Caco-2 (cell line): ENCODE measurements around the gene RNF223. TPM values are rescaled to one million over a fixed set of nuclear protein-coding genes. Genes with fewer than 3 reads are reported as not detected.

Experiments used
- BruUV-seq: library from RNA; stranded (reverse); fragments of 400-500 nt; replicated peaks from 2 replicates; lab custom pipeline; 2021; lab: Mats Ljungman, UMichigan
- CTCF ChIA-PET: fragments of 300-600 bp; sonication (Branson Sonifier 250); formaldehyde crosslinking; loops from one replicate; lab custom pipeline; 2022; ENCODE audit warnings: antibody characterized with exemption; lab: Charles Lee
- POLR2A ChIA-PET: fragments of 300-600 bp; sonication (Branson Sonifier 250); formaldehyde crosslinking; loops from one replicate; lab custom pipeline; 2022; ENCODE audit warnings: antibody characterized with exemption; lab: Charles Lee
- DNase-seq, 2 experiments: peaks; one replicate each; pipeline versions ENCODE4 v3.0.0 to v3.0.0-alpha.2; 2020 to 2022
- H3K27me3 ChIP-seq: replicated peaks from 2 replicates; pipeline ENCODE4 v1.6.0; 2011; ENCODE audit warnings: low read length; ENCODE audit not compliant: control insufficient read depth, insufficient read depth
- H3K36me3 ChIP-seq: 2 replicates; pipeline ENCODE4 v1.5.1; 2011; ENCODE audit warnings: low read length; ENCODE audit not compliant: control insufficient read depth, insufficient read depth
- H3K4me1 ChIP-seq: fragments of 250-450 bp; sonication (Bioruptor Pico); 2 replicates; pipeline ENCODE4 v1.5.1; 2020; ENCODE audit warnings: mild to moderate bottlenecking
- H3K4me3 ChIP-seq: 2 replicates; pipeline ENCODE4 v1.5.1; 2011; ENCODE audit warnings: low read depth, mild to moderate bottlenecking, control low read depth, low read length
- H3K9me3 ChIP-seq: fragments of 250-450 bp; sonication (Bioruptor Pico); 2 replicates; pipeline ENCODE4 v1.5.1; 2020; ENCODE audit warnings: mild to moderate bottlenecking, moderate library complexity
- H3K27ac Mint-ChIP-seq: one replicate; pipeline ENCODE4 v1.8.0; 2022; ENCODE audit warnings: mixed read lengths; ENCODE audit not compliant: unreplicated experiment
- H3K27me3 Mint-ChIP-seq: one replicate; pipeline ENCODE4 v1.8.0; 2022; ENCODE audit warnings: mixed read lengths; ENCODE audit not compliant: insufficient read depth, unreplicated experiment
- H3K36me3 Mint-ChIP-seq: one replicate; pipeline ENCODE4 v1.8.0; 2022; ENCODE audit warnings: mild to moderate bottlenecking, mixed read lengths; ENCODE audit not compliant: insufficient read depth, unreplicated experiment
- H3K4me1 Mint-ChIP-seq: one replicate; pipeline ENCODE4 v1.8.0; 2022; ENCODE audit warnings: low read depth, mixed read lengths; ENCODE audit not compliant: unreplicated experiment
- H3K4me3 Mint-ChIP-seq: one replicate; pipeline ENCODE4 v1.8.0; 2022; ENCODE audit warnings: mild to moderate bottlenecking, moderate library complexity, mixed read lengths; ENCODE audit not compliant: unreplicated experiment
- H3K9me3 Mint-ChIP-seq: one replicate; pipeline ENCODE4 v1.8.0; 2022; ENCODE audit warnings: mixed read lengths; ENCODE audit not compliant: unreplicated experiment
- intact Hi-C: fragments of 100-400 bp; cut with micrococcal nuclease; formaldehyde crosslinking; loops from one replicate; pipeline ENCODE4 v1.10.0; 2022; ENCODE audit not compliant: unreplicated experiment
- total RNA-seq: library from RNA; stranded (reverse); gene quantifications from 2 replicates; pipeline ENCODE4 v1.2.3, GENCODE V29; 2022
- TF ChIP-seq, protein P1 (sequence below), 2 experiments: fragments of 200-600 bp in 1 of 2; IDR thresholded peaks; 1 replicate in 1 of 2; 2 replicates in 1 of 2; pipeline versions ENCODE4 v1.5.1 to v1.8.0; 2011 to 2022; ENCODE audit warnings: antibody characterized with exemption in 1 of 2, control low read depth in 1 of 2, inconsistent platforms in 1 of 2, low read depth in 1 of 2, low read length in 1 of 2, mild to moderate bottlenecking in 1 of 2, moderate library complexity in 1 of 2; ENCODE audit not compliant: insufficient read depth in 1 of 2, severe bottlenecking in 1 of 2, unreplicated experiment in 1 of 2

The RNF223 gene
- total RNA-seq, 1 experiment from 2014 or later = 0.57 TPM

GRCh38 chr1:1085171-1085841 is 11.2 kb upstream of the RNF223 start:
- Mint-ChIP-seq H3K36me3 (peaks cover 27% of the 10 kb centered on the region), H3K4me1 (no peaks in the 10 kb centered on the region), H3K9me3 (no peaks in the 10 kb centered on the region), H3K27me3 (no peaks in the 10 kb centered on the region), H3K27ac (no peak overlapping the region), H3K4me3 (no peak overlapping the region)
- Histone ChIP-seq H3K36me3 (no peaks in the 10 kb centered on the region), H3K27me3 (no peaks in the 10 kb centered on the region), H3K4me1 (no peaks in the 10 kb centered on the region), H3K9me3 (no peaks in the 10 kb centered on the region), H3K4me3 (no peak overlapping the region)
- BruUV-seq = no TSS peak
- peak in 1 of 2 experiments; percentile 21 for DNase-seq
- TF ChIP-seq, protein P1, sequence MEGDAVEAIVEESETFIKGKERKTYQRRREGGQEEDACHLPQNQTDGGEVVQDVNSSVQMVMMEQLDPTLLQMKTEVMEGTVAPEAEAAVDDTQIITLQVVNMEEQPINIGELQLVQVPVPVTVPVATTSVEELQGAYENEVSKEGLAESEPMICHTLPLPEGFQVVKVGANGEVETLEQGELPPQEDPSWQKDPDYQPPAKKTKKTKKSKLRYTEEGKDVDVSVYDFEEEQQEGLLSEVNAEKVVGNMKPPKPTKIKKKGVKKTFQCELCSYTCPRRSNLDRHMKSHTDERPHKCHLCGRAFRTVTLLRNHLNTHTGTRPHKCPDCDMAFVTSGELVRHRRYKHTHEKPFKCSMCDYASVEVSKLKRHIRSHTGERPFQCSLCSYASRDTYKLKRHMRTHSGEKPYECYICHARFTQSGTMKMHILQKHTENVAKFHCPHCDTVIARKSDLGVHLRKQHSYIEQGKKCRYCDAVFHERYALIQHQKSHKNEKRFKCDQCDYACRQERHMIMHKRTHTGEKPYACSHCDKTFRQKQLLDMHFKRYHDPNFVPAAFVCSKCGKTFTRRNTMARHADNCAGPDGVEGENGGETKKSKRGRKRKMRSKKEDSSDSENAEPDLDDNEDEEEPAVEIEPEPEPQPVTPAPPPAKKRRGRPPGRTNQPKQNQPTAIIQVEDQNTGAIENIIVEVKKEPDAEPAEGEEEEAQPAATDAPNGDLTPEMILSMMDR (IDR thresholded peaks at IDR 0.05; ENCODE audit: insufficient read depth in 1 of 2, low read depth in 1 of 2, low read length in 1 of 2, severe bottlenecking in 1 of 2, unreplicated experiment in 1 of 2) = no peak
- ChIA-PET CTCF (interaction anchor here (0.5 kb wide), 1 partner anchor 152 kb away, joined by 3 read pairs; no protein-coding TSS in a partner anchor), POLR2A (no interaction called here)
- intact Hi-C loops = no loop called here

GRCh38 chr1:1084372-1085170 is 10.5 kb upstream of the RNF223 start:
- Mint-ChIP-seq H3K36me3 (peaks cover 23% of the 10 kb centered on the region), H3K4me1 (no peaks in the 10 kb centered on the region), H3K4me3 (no peak overlapping the region), H3K9me3 (no peaks in the 10 kb centered on the region), H3K27me3 (no peaks in the 10 kb centered on the region), H3K27ac (no peak overlapping the region)
- Histone ChIP-seq H3K4me3 (no peak overlapping the region), H3K36me3 (no peaks in the 10 kb centered on the region), H3K9me3 (no peaks in the 10 kb centered on the region), H3K4me1 (0 out of 2 replicates have a peak, but pooled peaks cover 3% of the 10 kb centered on the region), H3K27me3 (no peaks in the 10 kb centered on the region)
- no TSS peak for BruUV-seq
- DNase-seq = peak in 1 of 2 experiments; percentile 26
- ChIA-PET CTCF (no interaction called here), POLR2A (no interaction called here)
- TF ChIP-seq, protein P1 (IDR thresholded peaks at IDR 0.05; ENCODE audit: insufficient read depth in 1 of 2, low read depth in 1 of 2, low read length in 1 of 2, severe bottlenecking in 1 of 2, unreplicated experiment in 1 of 2) = no peak
- intact Hi-C loops = no loop called here
